HG02981 (cell line): ENCODE measurements around the gene SMYD4.
"Not testable (repeated sequence)": the region's sequence is repeated elsewhere in the genome, so short reads cannot be mapped to it uniquely, and the experiment has no call there.

Experiments used
- ATAC-seq: cut with Tn5 transposase; IDR thresholded peaks from one replicate; pipeline ENCODE4 v1.9.1; 2021; ENCODE audit warnings: mild to moderate bottlenecking, moderate library complexity; ENCODE audit not compliant: unreplicated experiment

The SMYD4 gene

DNA sequence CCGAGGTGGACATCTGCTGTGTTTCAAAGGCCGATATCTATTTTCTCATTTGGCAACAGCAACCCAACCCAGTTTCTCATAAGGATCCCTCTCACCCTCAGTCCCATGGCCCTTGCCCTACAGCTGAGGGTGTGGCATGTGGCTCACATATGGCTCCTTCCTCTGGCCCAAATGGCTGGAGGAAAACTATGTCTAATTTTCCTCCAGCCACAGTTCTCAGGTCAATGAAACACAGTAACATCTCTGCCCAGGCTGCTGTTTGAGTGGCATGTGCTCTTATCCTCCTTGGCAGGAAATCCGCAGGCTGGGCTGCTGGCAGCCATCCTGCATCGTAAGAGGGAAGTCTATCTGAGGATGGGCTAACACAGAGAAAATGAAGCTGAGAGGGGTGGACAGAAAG lies 43.8 kb downstream of the SMYD4 start:
- ATAC-seq, result no peak

- ATAC-seq, result no peak
Measured at GRCh38 chr17:1783834-1784611, 45.7 kb downstream of the SMYD4 start.

DNA sequence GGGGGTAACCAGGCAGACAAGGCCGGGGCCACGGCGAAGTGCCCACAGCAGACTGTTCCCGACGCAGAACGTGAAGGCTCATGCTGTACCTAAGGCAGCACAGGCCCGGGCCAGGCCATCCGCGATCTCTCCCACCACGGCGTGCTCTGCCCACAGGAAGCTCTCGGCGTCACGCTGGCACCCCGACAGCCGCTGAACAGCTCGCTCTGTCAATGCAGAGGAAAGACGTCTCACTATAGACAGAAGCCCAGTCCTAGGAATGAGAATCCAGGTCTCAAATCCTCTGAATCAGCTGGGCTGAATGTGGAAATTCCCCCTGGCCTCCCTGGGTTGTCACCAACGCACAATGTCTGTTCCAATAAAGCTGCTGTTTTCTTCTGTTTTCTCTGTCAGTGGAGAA lies 46.4 kb downstream of the SMYD4 start:
- no peak for ATAC-seq

- no peak for ATAC-seq
Measured at GRCh38 chr17:1782171-1782567, 47.5 kb downstream of the SMYD4 start.

- ATAC-seq, result no peak
Measured at GRCh38 chr17:1779571-1780131, 50.1 kb downstream of the SMYD4 start.

- no peak for ATAC-seq
Measured at GRCh38 chr17:1776857-1777256, 52.8 kb downstream of the SMYD4 start.

DNA sequence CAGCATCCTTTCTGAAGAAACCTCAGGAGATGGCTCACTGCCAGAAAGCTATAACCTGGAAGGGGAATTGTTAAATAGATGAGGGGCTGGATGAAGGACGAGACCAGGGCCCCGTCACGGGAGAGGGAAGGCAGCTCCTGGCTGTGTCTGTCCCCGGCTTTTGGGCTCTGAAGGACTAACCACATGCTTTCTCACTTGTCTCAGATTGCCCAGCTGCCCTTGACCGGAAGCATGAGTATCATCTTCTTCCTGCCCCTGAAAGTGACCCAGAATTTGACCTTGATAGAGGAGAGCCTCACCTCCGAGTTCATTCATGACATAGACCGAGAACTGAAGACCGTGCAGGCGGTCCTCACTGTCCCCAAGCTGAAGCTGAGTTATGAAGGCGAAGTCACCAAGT lies 53.4 kb downstream of the SMYD4 start:
- no peak for ATAC-seq

GRCh38 chr17:1774390-1775176 lies 55.1 kb downstream of the SMYD4 start:
- no peak for ATAC-seq

GRCh38 chr17:1773696-1774181 lies 56.0 kb downstream of the SMYD4 start:
- ATAC-seq, result no peak

DNA sequence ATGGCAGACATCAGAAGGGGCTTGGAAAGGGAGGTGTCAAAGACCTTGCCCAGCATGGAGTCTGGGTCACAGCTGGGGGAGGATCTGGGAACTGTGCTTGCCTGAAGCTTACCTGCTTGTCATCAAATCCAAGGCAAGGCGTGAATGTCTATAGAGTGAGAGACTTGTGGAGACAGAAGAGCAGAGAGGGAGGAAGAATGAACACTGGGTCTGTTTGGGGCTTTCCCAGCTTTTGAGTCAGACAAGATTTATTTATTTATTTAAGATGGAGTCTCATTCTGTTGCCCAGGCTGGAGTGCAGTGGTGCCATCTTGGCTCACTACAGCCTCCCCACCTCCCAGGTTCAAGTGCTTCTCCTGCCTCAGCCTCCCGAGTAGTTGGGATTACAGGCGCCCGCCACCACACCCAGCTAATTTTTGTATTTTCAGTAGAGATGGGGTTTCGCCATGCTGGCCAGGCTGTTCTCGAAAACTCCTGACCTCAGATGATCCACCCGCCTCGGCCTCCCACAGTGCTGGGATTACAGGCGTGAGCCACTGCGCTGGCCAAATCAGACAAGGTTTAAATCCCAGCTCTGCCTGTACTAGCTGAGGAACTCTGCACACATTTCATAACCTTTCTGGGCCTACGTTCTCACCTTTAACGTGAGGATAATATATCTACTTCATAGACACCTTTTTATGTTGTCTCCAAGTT lies 56.6 kb downstream of the SMYD4 start:
- not testable (repeated sequence) for ATAC-seq

- no peak for ATAC-seq
Measured at GRCh38 chr17:1769822-1770477, 59.8 kb downstream of the SMYD4 start.

GRCh38 chr17:1767358-1767757 lies 62.3 kb downstream of the SMYD4 start:
- ATAC-seq, result no peak

GRCh38 chr17:1766382-1767135 lies 63.1 kb downstream of the SMYD4 start:
- ATAC-seq, result no peak

DNA sequence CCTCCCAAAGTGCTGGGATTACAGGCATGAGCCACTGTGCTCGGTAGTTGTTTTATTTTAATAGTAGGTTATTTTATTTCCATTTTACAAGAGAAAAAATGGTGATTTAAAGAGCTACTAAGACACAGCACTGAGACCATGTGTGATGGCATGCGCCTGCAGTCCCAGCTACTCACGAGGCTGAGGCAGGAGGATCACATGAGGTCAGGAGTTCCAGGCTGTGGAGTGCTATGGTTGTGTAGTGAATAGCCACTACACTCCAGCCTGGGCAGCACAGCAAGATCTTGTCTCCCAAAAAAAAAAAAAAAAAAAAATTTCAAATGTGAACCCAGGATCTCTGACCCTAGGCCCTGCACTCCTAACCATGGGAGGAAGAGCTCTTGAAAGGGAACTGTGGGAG lies 64.1 kb downstream of the SMYD4 start:
- no peak for ATAC-seq

DNA sequence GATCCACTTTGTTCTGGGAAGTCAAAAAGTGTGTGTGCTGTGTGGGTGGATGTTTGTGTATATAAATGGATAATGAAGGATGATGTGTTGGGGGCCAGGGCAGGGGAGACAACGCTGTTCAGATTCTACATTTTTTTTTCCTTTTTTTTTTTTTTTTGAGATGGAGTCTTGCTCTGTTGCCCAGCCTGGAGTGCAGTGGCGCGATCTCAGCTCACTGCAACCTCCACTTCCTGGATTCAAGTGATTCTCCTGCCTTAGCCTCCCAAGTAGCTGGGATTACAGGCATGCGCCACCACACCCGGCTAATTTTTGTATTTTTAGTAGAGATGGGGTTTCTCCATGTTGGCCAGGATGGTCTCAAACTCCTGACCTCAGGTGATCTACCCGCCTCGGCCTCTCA lies 65.0 kb downstream of the SMYD4 start:
- ATAC-seq, result not testable (repeated sequence)

DNA sequence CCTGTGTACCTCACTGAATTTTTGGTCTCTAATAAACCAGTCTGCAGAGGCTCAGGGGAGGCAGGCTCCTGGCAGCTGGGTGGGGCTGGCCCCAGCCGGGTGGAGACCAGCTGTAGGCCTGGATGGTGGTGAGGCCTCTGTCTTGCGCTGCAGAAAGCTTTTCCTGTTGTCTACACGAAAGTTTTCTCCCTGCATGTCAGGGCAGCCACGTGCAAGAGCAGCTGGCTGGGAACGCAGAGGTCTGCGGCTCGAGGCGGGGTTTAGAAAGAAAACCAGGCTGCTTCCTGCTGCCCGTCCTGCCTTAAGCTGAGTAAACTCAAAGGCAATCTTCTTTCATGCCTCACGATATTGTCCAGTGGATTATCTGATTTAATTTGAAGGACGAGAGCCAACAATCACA lies 65.4 kb downstream of the SMYD4 start:
- ATAC-seq, result no peak

DNA sequence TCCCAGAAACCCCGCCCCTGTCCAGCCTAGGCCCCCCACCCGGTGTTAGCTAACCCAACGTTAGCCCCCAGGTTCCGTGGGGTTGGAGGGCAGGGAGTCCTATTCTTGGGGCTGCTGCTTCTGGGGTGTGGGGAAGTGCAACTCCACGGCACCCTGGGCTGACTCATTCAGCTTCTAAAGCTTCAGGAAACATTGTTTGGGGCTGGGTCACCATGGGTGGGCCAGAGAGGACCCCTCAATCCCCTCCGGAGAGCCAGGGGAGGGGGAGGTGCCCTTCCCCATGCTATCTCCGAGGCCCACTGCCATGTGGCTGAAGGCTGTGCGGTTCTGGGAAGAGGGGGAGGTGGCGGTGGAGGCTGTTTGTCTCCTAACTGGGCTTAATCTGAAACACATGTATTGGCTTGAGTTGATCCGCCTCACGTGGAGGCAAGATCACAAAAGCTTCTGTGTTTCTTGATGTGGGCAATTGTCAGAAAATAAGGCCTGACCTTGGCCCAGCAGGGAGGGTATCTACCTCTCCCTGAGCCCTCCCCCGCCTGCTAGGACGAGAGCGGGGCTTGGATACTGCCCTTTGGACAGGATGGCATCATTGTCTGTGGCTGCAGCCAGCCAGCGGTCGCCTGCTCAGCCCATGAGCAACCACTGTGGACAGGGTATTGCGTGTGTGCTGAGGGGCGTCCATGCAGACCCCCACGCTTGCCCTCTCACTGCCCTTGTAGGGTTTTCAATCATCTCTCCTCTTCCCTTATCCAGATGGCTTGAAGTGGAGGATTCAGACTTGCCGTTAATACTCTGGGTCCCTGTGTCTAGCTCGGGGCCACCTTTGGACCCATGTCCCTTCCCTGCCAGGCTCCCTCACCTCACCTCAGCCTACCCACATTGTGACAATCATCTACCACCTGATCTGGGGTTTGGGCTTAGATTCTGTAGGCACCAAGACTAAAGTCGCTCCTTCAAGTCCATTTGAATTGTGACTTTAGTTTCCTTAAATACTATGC lies 66.5 kb downstream of the SMYD4 start:
- no peak for ATAC-seq

DNA sequence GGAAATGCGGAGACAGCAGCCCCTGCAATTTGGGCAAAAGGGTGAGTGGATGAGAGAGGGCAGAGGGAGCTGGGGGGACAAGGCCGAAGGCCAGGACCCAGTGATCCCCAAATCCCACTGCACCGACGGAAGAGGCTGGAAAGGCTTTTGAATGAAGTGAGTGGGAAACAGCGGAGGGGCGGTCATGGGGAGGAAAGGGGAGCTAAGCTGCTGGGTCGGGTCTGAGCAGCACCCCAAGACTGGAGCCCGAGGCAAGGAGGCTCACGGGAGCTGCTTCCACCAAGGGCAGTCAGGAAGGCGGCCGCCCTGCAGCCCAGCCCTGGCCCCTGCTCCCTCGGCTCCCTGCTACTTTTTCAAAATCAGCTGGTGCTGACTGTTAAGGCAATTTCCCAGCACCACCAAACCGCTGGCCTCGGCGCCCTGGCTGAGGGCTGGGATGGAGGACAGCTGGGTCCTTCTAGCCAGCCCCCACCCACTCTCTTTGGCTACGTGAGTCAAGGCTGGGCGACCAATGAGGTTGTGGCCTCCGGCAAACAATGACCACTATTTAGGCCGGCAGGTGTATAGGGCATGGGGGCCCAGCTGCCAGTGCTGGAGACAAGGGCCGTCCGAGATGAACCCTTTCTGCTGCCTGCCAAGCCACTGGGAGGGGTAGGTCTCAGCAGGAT lies 67.3 kb downstream of the SMYD4 start:
- ATAC-seq, result no peak
